Fibroblast of lung (primary cell): ENCODE measurements around the gene SCD. TPM values are rescaled to one million over a fixed set of nuclear protein-coding genes. Genes with fewer than 3 reads are reported as not detected.
A peak's percentile ranks its signal among the peaks of the same experiment; 100 is the strongest.

Experiments
- DNase-seq, 2 donors: peaks; one replicate each; pipeline versions ENCODE4 v3.0.0 to v3.0.0-alpha.2; 2010; ENCODE audit warnings: low read depth in 2 of 2
- H2AFZ ChIP-seq: 2 replicates; pipeline ENCODE4 v1.5.1; 2012; ENCODE audit warnings: low read length, control low read depth, inconsistent platforms
- H3K27ac ChIP-seq: 2 replicates; pipeline ENCODE4 v1.5.1; 2011; ENCODE audit warnings: low read length, control low read depth; ENCODE audit not compliant: insufficient read depth
- H3K27me3 ChIP-seq: 2 replicates; pipeline ENCODE4 v1.5.1; 2011; ENCODE audit warnings: mild to moderate bottlenecking, low read length; ENCODE audit not compliant: control insufficient read depth, insufficient read depth
- H3K36me3 ChIP-seq: 2 replicates; pipeline ENCODE4 v1.5.1; 2011; ENCODE audit warnings: low read length; ENCODE audit not compliant: control insufficient read depth, insufficient read depth
- H3K4me1 ChIP-seq: 2 replicates; pipeline ENCODE4 v1.5.1; 2011; ENCODE audit warnings: low read length; ENCODE audit not compliant: control insufficient read depth, insufficient read depth; ENCODE audit errors: extremely low read depth
- H3K4me2 ChIP-seq: 2 replicates; pipeline ENCODE4 v1.5.1; 2011; ENCODE audit warnings: low read length, control low read depth; ENCODE audit not compliant: insufficient read depth; ENCODE audit errors: extremely low read depth
- H3K4me3 ChIP-seq, 4 experiments: fragments of 200-600 bp in 1 of 4; sonication (generic) in 1 of 4; replicated peaks in 1 of 4; 2 replicates each; pipeline ENCODE4 v1.5.1; 2011 to 2016; ENCODE audit warnings: low read length in 4 of 4, low read depth in 3 of 4, mild to moderate bottlenecking in 3 of 4, control low read depth in 2 of 4, inconsistent platforms in 1 of 4, mixed read lengths in 1 of 4; ENCODE audit not compliant: insufficient read depth in 1 of 4; ENCODE audit errors: control extremely low read depth in 1 of 4
- H3K79me2 ChIP-seq: 2 replicates; pipeline ENCODE4 v1.5.1; 2012; ENCODE audit warnings: mild to moderate bottlenecking, low read length, inconsistent platforms; ENCODE audit not compliant: control insufficient read depth, insufficient read depth
- H3K9ac ChIP-seq: 2 replicates; pipeline ENCODE4 v1.5.1; 2011; ENCODE audit warnings: mild to moderate bottlenecking, low read length, control low read depth; ENCODE audit not compliant: insufficient read depth
- H3K9me3 ChIP-seq: 2 replicates; pipeline ENCODE4 v1.5.1; 2012; ENCODE audit warnings: low read depth, low read length; ENCODE audit not compliant: control insufficient read depth, insufficient read depth
- H4K20me1 ChIP-seq: 2 replicates; pipeline ENCODE4 v1.5.1; 2011; ENCODE audit warnings: low read length; ENCODE audit not compliant: control insufficient read depth, insufficient read depth; ENCODE audit errors: extremely low read depth
- EZH2 ChIP-seq: IDR thresholded peaks from 2 replicates; pipeline ENCODE4 v1.5.1; 2012; ENCODE audit warnings: low read length, control low read depth, mild to moderate bottlenecking; ENCODE audit errors: missing control alignments
- polyA plus RNA-seq, 2 donors: library from polyadenylated mRNA; depleted of rRNA in 1 of 2; stranded (reverse) in 1 of 2; unstranded in 1 of 2; fragments of >200 nt; gene quantifications; 2 replicates each; pipeline ENCODE4 v1.2.1, GENCODE V29; 2011 to 2012; ENCODE audit warnings: missing spikeins in 1 of 2
- total RNA-seq: library from RNA; depleted of rRNA; stranded (reverse); fragments of >200 nt; gene quantifications from 2 replicates; pipeline ENCODE4 v1.2.1, GENCODE V29; 2014
- TF ChIP-seq, protein P1 (sequence below), 2 donors: IDR thresholded peaks in 1 of 2; conservative IDR thresholded peaks in 1 of 2; 1 replicate in 1 of 2; 2 replicates in 1 of 2; pipeline ENCODE4 v1.5.1; 2011 to 2012; ENCODE audit warnings: low read length in 2 of 2, control low read depth in 1 of 2, inconsistent platforms in 1 of 2, low read depth in 1 of 2, mild to moderate bottlenecking in 1 of 2

SCD gene
- total and polyA plus RNA-seq, 2 donors (not counting 1 experiment from before 2014, with no cell fraction given) = 537 to 754 TPM

DNA sequence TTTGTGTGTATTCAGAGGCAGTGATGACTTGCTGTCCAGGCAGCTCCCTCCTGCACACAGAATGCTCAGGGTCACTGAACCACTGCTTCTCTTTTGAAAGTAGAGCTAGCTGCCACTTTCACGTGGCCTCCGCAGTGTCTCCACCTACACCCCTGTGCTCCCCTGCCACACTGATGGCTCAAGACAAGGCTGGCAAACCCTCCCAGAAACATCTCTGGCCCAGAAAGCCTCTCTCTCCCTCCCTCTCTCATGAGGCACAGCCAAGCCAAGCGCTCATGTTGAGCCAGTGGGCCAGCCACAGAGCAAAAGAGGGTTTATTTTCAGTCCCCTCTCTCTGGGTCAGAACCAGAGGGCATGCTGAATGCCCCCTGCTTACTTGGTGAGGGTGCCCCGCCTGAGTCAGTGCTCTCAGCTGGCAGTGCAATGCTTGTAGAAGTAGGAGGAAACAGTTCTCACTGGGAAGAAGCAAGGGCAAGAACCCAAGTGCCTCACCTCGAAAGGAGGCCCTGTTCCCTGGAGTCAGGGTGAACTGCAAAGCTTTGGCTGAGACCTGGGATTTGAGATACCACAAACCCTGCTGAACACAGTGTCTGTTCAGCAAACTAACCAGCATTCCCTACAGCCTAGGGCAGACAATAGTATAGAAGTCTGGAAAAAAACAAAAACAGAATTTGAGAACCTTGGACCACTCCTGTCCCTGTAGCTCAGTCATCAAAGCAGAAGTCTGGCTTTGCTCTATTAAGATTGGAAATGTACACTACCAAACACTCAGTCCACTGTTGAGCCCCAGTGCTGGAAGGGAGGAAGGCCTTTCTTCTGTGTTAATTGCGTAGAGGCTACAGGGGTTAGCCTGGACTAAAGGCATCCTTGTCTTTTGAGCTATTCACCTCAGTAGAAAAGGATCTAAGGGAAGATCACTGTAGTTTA, 15.8 kb downstream of the SCD start:
- DNase-seq = peak in 1 of 2 donors; percentile 45
- Histone ChIP-seq H3K4me1 (peaks cover 3% of the 10 kb centered on the region), H3K79me2 (no peaks in the 10 kb centered on the region), H3K27ac (no peak overlapping the region), H3K9ac (no peak overlapping the region), H3K4me3 (no peak overlapping the region), H2AFZ (no peak overlapping the region), H3K4me2 (no peak overlapping the region), H3K36me3 (peaks cover 6% of the 10 kb centered on the region), H3K27me3 (no peaks in the 10 kb centered on the region), H3K9me3 (no peaks in the 10 kb centered on the region), H4K20me1 (no peaks in the 10 kb centered on the region)
- TF ChIP-seq EZH2 = no peak
- TF ChIP-seq, protein P1, sequence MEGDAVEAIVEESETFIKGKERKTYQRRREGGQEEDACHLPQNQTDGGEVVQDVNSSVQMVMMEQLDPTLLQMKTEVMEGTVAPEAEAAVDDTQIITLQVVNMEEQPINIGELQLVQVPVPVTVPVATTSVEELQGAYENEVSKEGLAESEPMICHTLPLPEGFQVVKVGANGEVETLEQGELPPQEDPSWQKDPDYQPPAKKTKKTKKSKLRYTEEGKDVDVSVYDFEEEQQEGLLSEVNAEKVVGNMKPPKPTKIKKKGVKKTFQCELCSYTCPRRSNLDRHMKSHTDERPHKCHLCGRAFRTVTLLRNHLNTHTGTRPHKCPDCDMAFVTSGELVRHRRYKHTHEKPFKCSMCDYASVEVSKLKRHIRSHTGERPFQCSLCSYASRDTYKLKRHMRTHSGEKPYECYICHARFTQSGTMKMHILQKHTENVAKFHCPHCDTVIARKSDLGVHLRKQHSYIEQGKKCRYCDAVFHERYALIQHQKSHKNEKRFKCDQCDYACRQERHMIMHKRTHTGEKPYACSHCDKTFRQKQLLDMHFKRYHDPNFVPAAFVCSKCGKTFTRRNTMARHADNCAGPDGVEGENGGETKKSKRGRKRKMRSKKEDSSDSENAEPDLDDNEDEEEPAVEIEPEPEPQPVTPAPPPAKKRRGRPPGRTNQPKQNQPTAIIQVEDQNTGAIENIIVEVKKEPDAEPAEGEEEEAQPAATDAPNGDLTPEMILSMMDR (conservative IDR thresholded peaks at IDR 0.05 in 1 of 2, IDR thresholded peaks at IDR 0.05 in 1 of 2; ENCODE audit: low read depth in 1 of 2, low read length in 2 of 2) = no peak

DNA sequence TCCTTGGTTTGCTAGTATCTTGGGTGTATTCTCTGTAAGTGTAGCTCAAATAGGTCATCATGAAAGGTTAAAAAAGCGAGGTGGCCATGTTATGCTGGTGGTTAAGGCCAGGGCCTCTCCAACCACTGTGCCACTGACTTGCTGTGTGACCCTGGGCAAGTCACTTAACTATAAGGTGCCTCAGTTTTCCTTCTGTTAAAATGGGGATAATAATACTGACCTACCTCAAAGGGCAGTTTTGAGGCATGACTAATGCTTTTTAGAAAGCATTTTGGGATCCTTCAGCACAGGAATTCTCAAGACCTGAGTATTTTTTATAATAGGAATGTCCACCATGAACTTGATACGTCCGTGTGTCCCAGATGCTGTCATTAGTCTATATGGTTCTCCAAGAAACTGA, 17.1 kb downstream of the SCD start:
- Histone ChIP-seq H3K4me1 (peaks cover 3% of the 10 kb centered on the region), H3K9ac (no peak overlapping the region), H3K4me3 (no peak overlapping the region), H3K9me3 (no peaks in the 10 kb centered on the region), H3K27me3 (no peaks in the 10 kb centered on the region), H4K20me1 (no peaks in the 10 kb centered on the region), H3K27ac (peak overlapping the region; percentile 26), H3K79me2 (no peaks in the 10 kb centered on the region), H3K4me2 (no peak overlapping the region), H3K36me3 (peaks cover 5% of the 10 kb centered on the region), H2AFZ (no peak overlapping the region)
- no peak for TF ChIP-seq EZH2
- TF ChIP-seq, protein P1 (conservative IDR thresholded peaks at IDR 0.05 in 1 of 2, IDR thresholded peaks at IDR 0.05 in 1 of 2; ENCODE audit: low read depth in 1 of 2, low read length in 2 of 2) = no peak
- DNase-seq = no peak

GRCh38 chr10:100364735-100365391, 17.8 kb downstream of the SCD start:
- Histone ChIP-seq H2AFZ (no peak overlapping the region), H3K9me3 (no peaks in the 10 kb centered on the region), H3K36me3 (peaks cover 4% of the 10 kb centered on the region), H3K27ac (peak overlapping the region; percentile 50), H3K27me3 (no peaks in the 10 kb centered on the region), H3K9ac (no peak overlapping the region), H3K4me2 (peak overlapping the region; percentile 15), H3K4me3 (no peak overlapping the region), H3K79me2 (no peaks in the 10 kb centered on the region), H4K20me1 (no peaks in the 10 kb centered on the region), H3K4me1 (peaks cover 3% of the 10 kb centered on the region)
- TF ChIP-seq, protein P1 (conservative IDR thresholded peaks at IDR 0.05 in 1 of 2, IDR thresholded peaks at IDR 0.05 in 1 of 2; ENCODE audit: low read depth in 1 of 2, low read length in 2 of 2) = no peak
- TF ChIP-seq EZH2 = no peak
- peak; percentile 86 to 87 for DNase-seq
